HEK293T (cell line): ENCODE measurements around the gene MYOG.

Experiments
- BHLHE40 ChIP-seq: fragments of 450-650 bp; IDR thresholded peaks from 2 replicates; pipeline ENCODE4 v1.6.1; 2016; ENCODE audit warnings: mild to moderate bottlenecking, moderate library complexity, borderline replicate concordance
- ELF4 ChIP-seq: fragments of 450-650 bp; IDR thresholded peaks from 2 replicates; pipeline ENCODE4 v1.6.1; 2017; ENCODE audit warnings: antibody characterized with exemption
- FOXA1 ChIP-seq: fragments of 450-650 bp; IDR thresholded peaks from 2 replicates; pipeline ENCODE4 v1.6.1; 2016; ENCODE audit warnings: mild to moderate bottlenecking
- FOXM1 ChIP-seq: fragments of 450-650 bp; IDR thresholded peaks from 2 replicates; pipeline ENCODE4 v1.6.1; 2017; ENCODE audit warnings: mild to moderate bottlenecking, borderline replicate concordance
- L3MBTL2 ChIP-seq: fragments of 450-650 bp; conservative IDR thresholded peaks from 2 replicates; pipeline ENCODE4 v1.6.1; 2016; ENCODE audit warnings: mild to moderate bottlenecking
- LEF1 ChIP-seq: fragments of 450-650 bp; IDR thresholded peaks from 2 replicates; pipeline ENCODE4 v1.6.1; 2017; ENCODE audit warnings: mild to moderate bottlenecking, borderline replicate concordance
- NFRKB ChIP-seq: fragments of 450-650 bp; IDR thresholded peaks from 2 replicates; pipeline ENCODE4 v1.6.1; 2016; ENCODE audit warnings: mild to moderate bottlenecking, moderate library complexity
- TARDBP ChIP-seq: fragments of 450-650 bp; IDR thresholded peaks from 2 replicates; pipeline ENCODE4 v1.6.1; 2016
- ZNF384 ChIP-seq: fragments of 450-650 bp; IDR thresholded peaks from 2 replicates; pipeline ENCODE4 v1.6.1; 2016

DNA sequence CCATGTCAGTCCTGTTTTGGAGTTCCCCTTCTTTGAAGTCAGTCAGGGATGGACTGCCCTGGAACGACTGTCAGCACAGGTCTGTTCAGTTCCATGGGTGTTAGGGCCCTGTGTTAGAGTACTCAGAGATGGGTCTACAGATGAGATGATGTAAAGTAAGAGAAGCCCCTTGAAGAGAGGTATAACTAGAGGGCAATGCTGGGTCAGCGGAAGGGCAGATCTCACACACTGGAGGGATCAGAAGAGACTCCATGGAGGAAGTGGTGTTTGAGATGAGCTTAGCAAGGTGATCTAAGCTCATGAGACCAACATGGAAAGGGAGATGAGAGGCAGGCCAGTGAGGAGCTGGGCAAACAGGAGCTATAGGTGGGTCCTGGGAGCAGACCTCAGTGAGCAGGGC, 51.9 kb downstream of the MYOG start:
- TF ChIP-seq ELF4 (no peak), BHLHE40 (no peak), NFRKB (no peak), TARDBP (no peak), FOXM1 (no peak), ZNF384 (no peak), L3MBTL2 (no peak), FOXA1 (no peak), LEF1 (no peak)
